ENCODE results near the gene TRIM63. TPM values are rescaled to one million over a fixed set of nuclear protein-coding genes. Genes with fewer than 3 reads are reported as not detected.

Gene TRIM63
- total and polyA plus RNA-seq, 2 donors (not counting 3 experiments of a cell fraction or from before 2014, with no cell fraction given), result not detected

- Histone ChIP-seq H3K36me3 (ENCODE audit: control insufficient read depth in 2 of 2, extremely low read depth in 1 of 2, insufficient read depth in 2 of 2, low read length in 2 of 2) (no peaks in the 10 kb centered on the region), H3K4me1 (ENCODE audit: control insufficient read depth, extremely low read depth, insufficient read depth, low read length) (peaks cover 15% of the 10 kb centered on the region), H3K27ac (ENCODE audit: insufficient read depth, low read depth, low read length) (no peak overlapping the region), H3K79me2 (ENCODE audit: control insufficient read depth, insufficient read depth, low read length) (no peaks in the 10 kb centered on the region), H3K4me2 (ENCODE audit: insufficient read depth, low read length) (no peak overlapping the region), H3K9me3 (replicated peaks; ENCODE audit: control insufficient read depth, insufficient read depth, low read length) (no peaks in the 10 kb centered on the region), H3K9me1 (replicated peaks; ENCODE audit: control insufficient read depth, extremely low read depth, insufficient read depth, low read length) (no peaks in the 10 kb centered on the region), H4K20me1 (replicated peaks; ENCODE audit: control insufficient read depth, extremely low read depth, insufficient read depth, low read length) (no peaks in the 10 kb centered on the region), H3K4me3 (replicated peaks in 1 of 3; ENCODE audit: insufficient read depth in 1 of 3, low read depth in 1 of 3, low read length in 3 of 3) (no peak overlapping the region), H3K9ac (replicated peaks; ENCODE audit: extremely low read depth, insufficient read depth, low read length) (no peak overlapping the region), H2AFZ (ENCODE audit: low read depth, low read length) (no peak overlapping the region), H3K27me3 (ENCODE audit: control insufficient read depth in 2 of 2, insufficient read depth in 2 of 2, low read length in 2 of 2) (peaks cover 0 to 3% of the 10 kb centered on the region in 2 experiments)
- dilution Hi-C loops (cut with MboI; ENCODE audit: extremely low pct_ligation_motif_present, low sequenced_read_pairs) (no loop called here), intact Hi-C loops (cut with micrococcal nuclease) (no loop called here)
- CTCF ChIA-PET, result interaction anchor here (0.9 to 1.7 kb wide), 2 partner anchors 113 to 138 kb away, joined by 3 to 4 read pairs; partner anchors contain the start of gene ZNF593
- POLR2A ChIA-PET, result no interaction called here
- no peak for DNase-seq (ENCODE audit: low read depth, low spot score)
- no peak for TF ChIP-seq MYC (IDR thresholded peaks at IDR 0.05; ENCODE audit: low read depth, low read length)
- no peak for TF ChIP-seq GATA2 (IDR thresholded peaks at IDR 0.05; ENCODE audit: insufficient read depth, insufficient read length, low read depth, low read length)
- no peak for TF ChIP-seq EZH2 (IDR thresholded peaks at IDR 0.05; ENCODE audit: borderline replicate concordance, low read depth, low read length, severe bottlenecking)
- no peak for TF ChIP-seq POLR2A (IDR thresholded peaks at IDR 0.05; ENCODE audit: low read depth, low read length)
- TF ChIP-seq JUN (IDR thresholded peaks at IDR 0.05; ENCODE audit: borderline replicate concordance, insufficient read depth, insufficient read length, low read depth), result no peak
- TF ChIP-seq FOS (IDR thresholded peaks at IDR 0.05; ENCODE audit: borderline replicate concordance, insufficient read depth, low read length), result no peak
- TF ChIP-seq MAX (IDR thresholded peaks at IDR 0.05; ENCODE audit: insufficient read depth, insufficient read length), result no peak
- TF ChIP-seq CTCF (IDR thresholded peaks at IDR 0.05; ENCODE audit: extremely low read depth in 1 of 2, insufficient read depth in 1 of 2, low read depth in 1 of 2, low read length in 2 of 2), result no peak
- no peak for TF ChIP-seq POLR2AphosphoS5 (IDR thresholded peaks at IDR 0.05; ENCODE audit: insufficient read depth, low read depth, low read length)
- no peak for FAIRE-seq
- no TSS peak for BruUV-seq (replicated peaks)
Observed at GRCh38 chr1:26031611-26032220, 35.7 kb downstream of the TRIM63 start.
